Activated naive CD8-positive, alpha-beta T cell treated with anti-CD3 and anti-CD28 coated beads for 36 hours (primary cell): ENCODE results near the gene SIAH3. TPM values are rescaled to one million over a fixed set of nuclear protein-coding genes. Genes with fewer than 3 reads are reported as not detected.

ENCODE experiments used
- DNase-seq: peaks from one replicate; pipeline ENCODE4 v3.0.0; 2021
- H3K27ac Mint-ChIP-seq: one replicate; pipeline ENCODE4 v1.8.0; 2022; ENCODE audit warnings: mild to moderate bottlenecking, moderate library complexity, mixed read lengths
- H3K27me3 Mint-ChIP-seq: one replicate; pipeline ENCODE4 v1.8.0; 2022; ENCODE audit warnings: mild to moderate bottlenecking, mixed read lengths
- H3K36me3 Mint-ChIP-seq: one replicate; pipeline ENCODE4 v1.8.0; 2021; ENCODE audit warnings: mild to moderate bottlenecking, mixed read lengths
- H3K4me1 Mint-ChIP-seq: one replicate; pipeline ENCODE4 v1.8.0; 2021; ENCODE audit warnings: mixed read lengths
- H3K4me3 Mint-ChIP-seq: one replicate; pipeline ENCODE4 v1.8.0; 2022; ENCODE audit warnings: mild to moderate bottlenecking, moderate library complexity, mixed read lengths
- H3K9me3 Mint-ChIP-seq: one replicate; pipeline ENCODE4 v1.8.0; 2022; ENCODE audit warnings: mixed read lengths
- total RNA-seq, 2 experiments: library from RNA; stranded (reverse); gene quantifications; one replicate each; pipeline ENCODE4 v1.2.3, GENCODE V29; 2021

SIAH3 gene
- total RNA-seq, 2 experiments from 2014 or later: 0.30 to 0.33 TPM

DNA sequence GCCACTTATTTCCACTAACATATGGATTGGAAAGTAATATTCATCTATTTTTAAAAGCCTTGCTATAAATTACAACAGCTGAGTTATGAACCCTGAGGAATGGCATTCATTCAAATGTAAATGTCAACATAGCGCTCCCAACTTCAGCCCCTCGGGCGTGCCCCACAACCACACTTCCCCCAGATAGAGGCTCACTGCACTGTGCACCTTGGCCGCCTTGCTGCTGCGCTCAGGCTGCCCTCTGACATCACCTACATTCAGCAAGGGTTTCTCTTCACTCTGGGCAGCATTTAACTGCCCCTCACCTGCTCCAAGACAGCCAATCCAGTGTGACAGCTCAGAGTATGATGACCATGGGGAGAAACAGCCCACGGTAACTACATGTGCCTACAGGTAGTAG lies 35.1 kb downstream of the SIAH3 start:
- no peak for DNase-seq
- no peaks in the 10 kb centered on the region for H3K4me1 Mint-ChIP-seq
- H3K4me3 Mint-ChIP-seq: no peak overlapping the region
- H3K27me3 Mint-ChIP-seq: no peaks in the 10 kb centered on the region
- no peaks in the 10 kb centered on the region for H3K9me3 Mint-ChIP-seq
- no peak overlapping the region for H3K27ac Mint-ChIP-seq
- no peaks in the 10 kb centered on the region for H3K36me3 Mint-ChIP-seq

DNA sequence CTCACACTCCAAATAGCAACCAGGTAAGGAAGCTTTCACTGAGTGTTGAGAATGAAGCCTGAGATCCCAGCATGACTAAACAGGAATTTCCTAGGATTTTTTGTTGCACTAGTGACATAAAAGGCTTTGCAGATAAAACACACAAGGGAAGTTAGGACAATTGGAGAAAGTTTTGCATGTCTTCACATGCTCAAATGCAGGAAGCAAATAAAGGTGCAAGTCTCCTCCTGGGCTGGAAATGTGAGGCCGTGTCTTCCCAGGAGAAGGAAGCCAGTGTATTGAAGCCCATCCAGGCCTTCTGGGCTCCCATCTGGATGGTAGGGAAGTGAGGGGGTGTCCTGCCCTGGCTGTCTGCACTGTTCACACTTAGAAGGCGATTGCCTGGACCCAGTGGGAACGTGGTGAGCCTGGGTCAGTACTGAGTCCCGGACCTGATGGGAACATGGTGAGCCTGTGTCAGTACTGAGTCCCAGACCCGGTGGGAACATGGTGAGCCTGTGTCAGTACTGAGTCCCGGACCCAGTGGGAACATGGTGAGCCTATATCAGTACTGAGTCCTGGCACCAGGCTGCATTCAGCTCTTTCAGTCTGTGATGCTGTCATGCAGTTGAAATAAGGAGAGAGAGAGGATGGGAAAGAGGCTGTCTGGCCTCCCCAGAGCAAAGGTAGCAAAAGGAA lies 38.7 kb downstream of the SIAH3 start:
- Mint-ChIP-seq H3K4me3 (no peak overlapping the region), H3K27me3 (no peaks in the 10 kb centered on the region), H3K36me3 (no peaks in the 10 kb centered on the region), H3K27ac (no peak overlapping the region), H3K9me3 (no peaks in the 10 kb centered on the region), H3K4me1 (peaks cover 4% of the 10 kb centered on the region)
- DNase-seq: no peak

DNA sequence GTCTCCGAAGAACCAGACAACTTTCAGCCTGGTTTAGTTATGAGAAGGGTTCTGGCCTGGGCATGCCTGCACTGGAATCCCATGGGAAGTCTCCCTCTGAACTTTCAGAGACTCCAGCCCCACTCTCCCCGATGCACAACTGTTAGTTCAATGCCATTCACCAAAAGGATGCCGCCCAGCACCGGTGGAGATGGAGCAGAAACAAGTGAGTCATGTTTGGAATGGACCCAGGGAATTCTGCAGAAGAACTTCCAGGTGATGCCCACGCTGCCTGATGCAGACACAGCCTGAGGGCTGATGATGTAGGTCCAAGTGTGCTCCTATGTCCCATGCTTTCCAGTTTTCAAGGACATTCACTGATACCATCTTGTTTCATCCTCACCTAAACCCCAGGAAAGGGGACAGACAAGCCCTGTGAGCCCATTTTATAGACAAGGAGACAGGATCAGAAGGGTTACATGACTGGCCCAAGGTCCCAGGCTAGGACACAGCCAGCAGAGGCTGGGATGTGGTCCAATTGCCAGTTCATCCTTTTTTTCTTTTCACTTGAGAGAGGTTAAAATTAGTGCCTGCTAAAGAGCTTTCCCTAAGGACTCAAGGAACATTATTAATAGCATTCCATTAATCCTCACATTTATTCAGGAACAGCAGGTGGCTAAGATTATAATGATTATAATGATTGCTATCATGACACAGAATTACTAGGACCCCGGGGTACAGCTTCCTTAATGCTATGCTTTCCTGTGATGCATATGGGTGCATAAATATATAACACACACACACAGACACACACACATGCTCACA lies 39.5 kb downstream of the SIAH3 start:
- Mint-ChIP-seq H3K9me3 (no peaks in the 10 kb centered on the region), H3K27ac (no peak overlapping the region), H3K4me3 (no peak overlapping the region)

DNA sequence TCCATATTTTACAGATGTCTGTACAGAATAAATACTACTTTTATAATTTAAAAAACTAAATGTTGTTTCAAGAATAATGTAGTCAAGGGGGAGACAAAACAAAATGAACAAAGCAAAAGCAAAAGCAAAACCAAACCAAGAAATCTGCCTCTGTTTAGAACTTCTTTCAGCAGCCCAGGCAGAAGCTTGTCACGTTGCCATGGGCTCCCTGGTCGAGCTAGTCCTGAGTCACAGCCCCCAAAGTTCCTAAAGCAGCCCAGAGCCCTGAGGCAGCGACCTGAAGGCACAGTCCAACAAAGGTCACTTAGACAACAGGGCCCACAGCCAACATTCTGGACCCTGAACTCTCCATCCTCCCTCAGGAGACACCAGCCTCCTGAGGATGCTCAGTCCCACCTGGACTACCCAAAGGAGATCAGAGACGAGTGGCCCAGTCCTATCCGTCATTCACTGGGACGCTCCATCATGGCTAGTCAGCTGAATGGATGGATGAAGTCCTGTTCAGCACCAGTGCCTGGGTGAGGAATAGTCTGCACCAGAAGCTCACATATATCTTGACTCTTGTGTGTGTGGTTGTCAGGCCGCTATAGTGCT lies 41.7 kb downstream of the SIAH3 start:
- Mint-ChIP-seq H3K36me3 (no peaks in the 10 kb centered on the region), H3K27me3 (no peaks in the 10 kb centered on the region), H3K4me3 (no peak overlapping the region), H3K4me1 (peaks cover 4% of the 10 kb centered on the region), H3K27ac (no peak overlapping the region), H3K9me3 (no peaks in the 10 kb centered on the region)
- peak; percentile 1 for DNase-seq

More for the DNA sequence above, 39.5 kb downstream of the SIAH3 start:
- DNase-seq: no peak
- H3K4me1 Mint-ChIP-seq: peaks cover 4% of the 10 kb centered on the region
- no peaks in the 10 kb centered on the region for H3K36me3 Mint-ChIP-seq
- no peaks in the 10 kb centered on the region for H3K27me3 Mint-ChIP-seq

DNA sequence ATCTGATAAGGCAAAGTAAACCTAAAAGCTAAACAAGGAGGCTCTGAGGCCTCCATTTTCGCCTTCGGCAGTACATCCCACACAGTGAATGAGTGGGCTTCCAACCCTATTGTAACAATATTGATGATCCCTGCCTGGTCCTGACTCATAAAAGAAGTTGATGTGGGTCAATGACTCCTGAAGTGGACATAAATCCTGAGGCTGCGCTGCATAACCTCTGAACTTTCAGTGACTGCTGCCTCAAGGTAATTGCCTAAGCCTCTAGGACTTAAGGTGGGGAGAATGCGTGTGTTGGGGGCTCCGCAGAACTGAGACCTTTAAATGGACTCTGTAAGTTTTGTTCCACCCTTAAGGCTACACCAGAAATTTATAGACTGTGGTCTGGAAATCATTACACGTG lies 42.6 kb downstream of the SIAH3 start:
- no peak overlapping the region for H3K27ac Mint-ChIP-seq
- no peaks in the 10 kb centered on the region for H3K27me3 Mint-ChIP-seq
- H3K36me3 Mint-ChIP-seq: no peaks in the 10 kb centered on the region

DNA sequence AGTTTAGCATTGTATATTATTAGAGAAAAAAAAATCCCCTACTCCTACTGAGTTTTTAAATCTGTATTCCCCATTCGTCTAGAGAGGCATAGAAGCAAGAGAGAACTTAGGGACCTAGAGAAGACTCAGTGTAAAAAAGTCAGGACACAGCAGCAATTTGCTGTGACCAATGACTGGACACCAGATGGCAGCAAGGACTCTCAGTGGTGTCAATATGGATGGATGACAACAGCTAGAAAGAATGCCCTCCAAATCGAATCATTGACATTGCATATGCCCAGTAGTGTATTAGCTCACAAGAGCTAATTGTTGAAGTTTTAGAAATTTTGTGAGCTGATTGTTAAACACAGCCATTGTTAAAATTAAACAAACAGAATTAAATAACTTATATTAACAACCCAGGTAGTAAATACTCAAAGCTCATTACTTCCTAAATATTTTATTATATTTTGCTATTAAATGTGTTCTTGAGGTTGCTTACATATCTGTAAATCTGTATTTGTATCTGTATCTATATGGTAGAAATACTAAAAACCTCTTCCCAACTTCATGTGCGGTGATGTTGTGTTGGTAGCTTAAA lies 43.9 kb downstream of the SIAH3 start:
- DNase-seq: peak; percentile 2
- no peak overlapping the region for H3K4me3 Mint-ChIP-seq
- no peaks in the 10 kb centered on the region for H3K27me3 Mint-ChIP-seq
- H3K4me1 Mint-ChIP-seq: peaks cover 4% of the 10 kb centered on the region
- no peak overlapping the region for H3K27ac Mint-ChIP-seq
- no peaks in the 10 kb centered on the region for H3K9me3 Mint-ChIP-seq
- H3K36me3 Mint-ChIP-seq: no peaks in the 10 kb centered on the region

More for the DNA sequence above, 42.6 kb downstream of the SIAH3 start:
- H3K4me3 Mint-ChIP-seq: no peak overlapping the region
- peaks cover 4% of the 10 kb centered on the region for H3K4me1 Mint-ChIP-seq
- no peaks in the 10 kb centered on the region for H3K9me3 Mint-ChIP-seq
- DNase-seq: no peak

DNA sequence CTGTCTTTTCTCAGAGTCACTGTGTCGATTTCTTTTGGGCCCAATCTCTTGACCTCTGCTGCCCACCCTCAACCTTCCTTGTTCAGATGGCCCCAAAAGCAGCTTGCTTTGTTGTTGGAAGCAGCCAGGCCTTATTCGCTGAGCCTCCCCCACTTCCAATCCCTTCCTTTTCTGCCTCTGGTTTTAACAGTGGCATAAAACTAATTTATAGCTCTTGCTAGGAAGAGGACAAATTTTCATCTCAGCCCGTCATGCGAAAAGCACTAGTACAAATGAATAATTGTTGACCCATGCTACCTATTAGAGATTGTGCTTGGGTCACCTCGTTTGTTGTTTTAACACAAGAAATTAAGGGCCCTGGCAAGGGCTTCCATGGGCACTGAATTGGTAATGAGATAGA lies 51.1 kb downstream of the SIAH3 start:
- Mint-ChIP-seq H3K27ac (no peak overlapping the region), H3K36me3 (no peaks in the 10 kb centered on the region), H3K27me3 (no peaks in the 10 kb centered on the region), H3K4me1 (no peaks in the 10 kb centered on the region), H3K4me3 (no peak overlapping the region), H3K9me3 (no peaks in the 10 kb centered on the region)
- DNase-seq: no peak

DNA sequence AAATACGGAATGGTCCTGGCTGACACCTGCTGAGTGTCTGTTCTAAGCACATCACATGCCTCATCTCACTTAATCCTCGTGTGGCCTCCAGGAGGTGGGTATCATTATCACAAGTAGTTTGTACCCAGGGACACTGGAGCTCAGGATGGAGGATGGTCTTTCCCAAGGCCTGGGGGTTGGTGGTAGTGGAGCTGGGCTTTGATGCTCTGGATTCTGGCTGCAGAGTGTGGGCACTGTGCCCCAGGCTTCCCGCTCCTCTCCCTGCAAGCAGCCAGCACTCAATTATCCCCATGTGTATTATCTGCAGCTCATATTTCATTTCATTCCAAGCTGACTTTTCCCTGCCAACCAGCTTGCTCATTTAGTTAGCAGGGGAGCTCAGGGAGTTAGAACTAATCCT lies 52.1 kb downstream of the SIAH3 start:
- Mint-ChIP-seq H3K27ac (no peak overlapping the region), H3K4me1 (no peaks in the 10 kb centered on the region), H3K9me3 (no peaks in the 10 kb centered on the region), H3K27me3 (no peaks in the 10 kb centered on the region), H3K36me3 (no peaks in the 10 kb centered on the region), H3K4me3 (no peak overlapping the region)
- no peak for DNase-seq

DNA sequence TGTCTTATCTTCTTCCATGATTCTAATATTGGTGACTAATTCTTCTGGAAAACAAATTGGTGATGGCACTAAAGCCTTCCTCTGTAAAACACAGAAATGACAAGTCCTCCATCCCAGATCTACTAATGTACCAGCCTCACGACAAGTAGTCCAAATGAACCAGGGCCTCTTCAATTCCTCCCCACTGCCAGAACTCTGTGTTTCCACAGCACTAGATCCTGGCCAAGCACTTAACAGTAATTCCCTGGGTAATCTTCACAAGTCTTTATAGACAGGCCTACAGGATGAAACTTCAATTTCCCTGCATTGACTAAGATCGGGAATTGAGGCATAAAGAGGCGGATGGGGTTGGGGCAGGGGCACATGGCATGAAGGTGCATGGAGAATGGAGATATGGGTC lies 52.7 kb downstream of the SIAH3 start:
- H3K4me3 Mint-ChIP-seq: no peak overlapping the region
- no peak overlapping the region for H3K27ac Mint-ChIP-seq
- no peaks in the 10 kb centered on the region for H3K36me3 Mint-ChIP-seq
- DNase-seq: no peak
- no peaks in the 10 kb centered on the region for H3K27me3 Mint-ChIP-seq
- no peaks in the 10 kb centered on the region for H3K9me3 Mint-ChIP-seq
- H3K4me1 Mint-ChIP-seq: no peaks in the 10 kb centered on the region

DNA sequence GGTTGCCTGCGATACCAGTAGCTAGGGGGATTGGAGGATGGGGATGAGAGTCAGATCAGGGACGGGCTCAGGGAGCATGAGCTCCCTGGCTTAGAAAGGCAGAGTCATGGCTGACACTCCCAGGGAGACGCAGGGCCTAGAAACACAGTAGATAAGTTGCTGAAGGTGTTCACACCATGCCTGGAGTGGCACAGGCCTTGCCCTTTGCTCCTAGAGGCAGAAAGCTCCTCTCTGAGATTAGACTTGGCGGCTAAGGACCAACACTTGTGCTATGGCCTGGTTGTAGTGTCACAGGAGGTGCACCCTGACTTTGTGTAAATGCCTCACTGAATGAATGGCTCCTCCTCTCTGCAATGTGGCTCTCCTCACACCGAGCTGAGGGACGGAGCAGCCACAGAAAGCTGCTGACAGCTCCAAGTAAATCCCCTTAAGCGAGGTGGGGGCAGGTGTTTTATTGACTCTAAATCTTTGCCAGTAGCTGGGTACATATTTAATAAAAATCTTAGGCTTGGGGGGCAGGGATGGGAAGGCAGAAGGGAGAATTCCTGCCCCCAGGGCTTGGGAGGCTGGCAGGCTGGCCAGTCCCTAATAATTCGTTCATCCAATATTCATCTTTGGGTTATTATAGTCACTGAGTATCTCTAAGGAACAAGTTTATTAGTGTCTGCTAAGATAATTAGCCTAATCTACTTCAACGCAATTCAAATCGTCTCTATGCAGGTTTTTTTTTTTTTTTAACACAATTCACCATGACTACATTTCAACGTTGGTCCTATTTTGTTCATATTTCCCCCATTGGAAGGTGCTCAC lies 54.9 kb downstream of the SIAH3 start:
- no peak overlapping the region for H3K27ac Mint-ChIP-seq
- no peaks in the 10 kb centered on the region for H3K36me3 Mint-ChIP-seq
- DNase-seq: no peak
- H3K4me1 Mint-ChIP-seq: peaks cover 5% of the 10 kb centered on the region
- H3K27me3 Mint-ChIP-seq: no peaks in the 10 kb centered on the region
- no peak overlapping the region for H3K4me3 Mint-ChIP-seq
- no peaks in the 10 kb centered on the region for H3K9me3 Mint-ChIP-seq

DNA sequence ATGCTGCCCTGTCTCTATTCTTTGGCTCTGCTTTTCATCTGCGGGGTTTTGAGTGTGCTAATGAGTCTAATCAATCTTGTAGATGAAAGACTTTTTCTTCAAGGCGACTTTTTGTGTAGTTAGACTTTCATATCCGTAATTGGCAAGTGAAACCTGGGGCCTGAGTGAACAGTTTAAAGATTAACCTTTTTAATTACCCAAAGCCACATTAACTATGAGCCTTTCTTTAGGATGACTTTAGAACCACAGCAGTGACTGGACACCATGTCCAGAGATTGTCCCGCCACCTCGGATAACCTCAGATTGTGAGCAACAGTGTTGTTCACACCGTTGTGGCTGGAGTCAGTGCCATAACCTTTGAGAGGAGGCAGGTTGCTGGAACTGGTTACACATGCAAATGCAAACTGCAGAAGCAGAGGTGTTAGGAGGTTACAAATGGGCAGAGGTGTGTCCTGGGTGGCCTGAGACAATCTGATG lies 58.7 kb downstream of the SIAH3 start:
- Mint-ChIP-seq H3K4me3 (no peak overlapping the region), H3K4me1 (peaks cover 6% of the 10 kb centered on the region), H3K36me3 (no peaks in the 10 kb centered on the region), H3K27ac (no peak overlapping the region), H3K9me3 (no peaks in the 10 kb centered on the region), H3K27me3 (no peaks in the 10 kb centered on the region)
- no peak for DNase-seq

DNA sequence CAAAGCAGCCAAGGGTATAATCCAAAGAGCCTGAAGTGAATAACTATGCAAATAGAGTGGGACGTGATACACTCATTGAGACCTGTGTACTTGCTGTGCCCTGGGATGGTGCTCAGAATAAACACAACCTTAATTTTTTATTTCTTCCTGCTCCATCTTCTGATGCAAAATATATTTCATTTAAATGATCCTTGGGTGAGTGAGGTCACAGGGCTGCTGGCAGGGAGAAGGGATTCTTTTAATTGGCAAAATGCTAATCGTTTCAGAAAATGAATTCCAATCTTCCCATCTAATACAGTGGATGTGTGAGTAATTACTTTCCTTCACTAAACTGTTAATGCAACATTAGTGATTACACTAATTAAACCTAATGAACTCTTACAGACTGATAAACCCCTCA lies 63.5 kb downstream of the SIAH3 start:
- Mint-ChIP-seq H3K9me3 (no peaks in the 10 kb centered on the region), H3K27me3 (no peaks in the 10 kb centered on the region), H3K4me1 (peaks cover 6% of the 10 kb centered on the region), H3K4me3 (no peak overlapping the region), H3K27ac (no peak overlapping the region), H3K36me3 (no peaks in the 10 kb centered on the region)
- DNase-seq: no peak

DNA sequence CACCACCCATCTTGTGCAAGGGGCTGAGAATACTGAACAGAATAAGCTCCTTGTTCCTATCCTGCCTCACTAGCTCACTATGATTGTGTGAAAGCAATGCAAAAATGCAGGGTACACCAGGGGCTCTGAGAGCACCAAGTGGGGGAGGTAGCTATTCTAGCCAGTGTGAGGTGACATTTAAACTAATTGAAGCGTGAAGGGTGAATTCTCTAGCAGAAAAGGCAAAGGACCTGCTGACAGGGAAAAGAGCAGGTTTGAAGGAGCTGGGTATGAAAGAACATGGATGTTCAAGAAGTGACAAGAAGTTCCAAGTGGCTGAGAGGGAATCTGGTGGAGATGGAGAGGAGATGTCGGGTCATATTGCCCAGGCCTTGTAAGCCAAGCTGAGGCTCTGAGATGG lies 64.2 kb downstream of the SIAH3 start:
- Mint-ChIP-seq H3K36me3 (no peaks in the 10 kb centered on the region), H3K27ac (no peak overlapping the region), H3K4me1 (peaks cover 6% of the 10 kb centered on the region), H3K4me3 (no peak overlapping the region), H3K27me3 (no peaks in the 10 kb centered on the region), H3K9me3 (no peaks in the 10 kb centered on the region)
- no peak for DNase-seq

DNA sequence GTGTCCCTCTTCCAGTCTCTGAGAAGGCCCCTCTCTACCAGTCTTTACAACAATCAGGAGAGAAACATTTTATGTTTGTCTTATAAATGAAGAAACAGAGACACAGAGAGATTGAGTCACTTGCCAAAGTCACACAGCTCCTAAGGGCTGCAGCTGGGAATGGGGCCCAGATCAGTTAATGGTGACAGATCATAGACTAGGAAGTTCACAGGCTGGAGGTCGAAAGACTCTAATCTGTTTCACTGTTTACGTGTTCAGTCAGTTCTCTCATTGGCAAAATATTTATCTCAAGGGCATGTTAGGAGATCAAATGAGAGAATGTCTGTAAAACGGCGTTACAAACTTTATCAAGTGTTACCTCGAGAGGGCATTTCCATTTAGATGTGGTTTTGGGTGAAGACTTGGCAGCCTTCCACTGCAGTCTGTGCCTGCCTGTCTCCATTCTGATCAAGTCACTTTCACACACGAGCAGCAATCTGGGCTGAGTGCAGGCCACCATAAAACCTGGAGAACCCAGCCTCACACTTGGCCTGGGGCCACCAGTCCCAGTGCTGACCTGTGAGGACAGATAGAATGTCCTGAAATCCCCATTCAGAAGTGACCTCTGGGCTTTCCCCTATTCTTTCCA lies 65.1 kb downstream of the SIAH3 start:
- Mint-ChIP-seq H3K4me3 (no peak overlapping the region), H3K36me3 (no peaks in the 10 kb centered on the region), H3K4me1 (peaks cover 3% of the 10 kb centered on the region), H3K27me3 (no peaks in the 10 kb centered on the region), H3K27ac (no peak overlapping the region), H3K9me3 (no peaks in the 10 kb centered on the region)
- no peak for DNase-seq
